H1 (cell line): ENCODE data around the gene HSD3B1. TPM values are rescaled to one million over a fixed set of nuclear protein-coding genes. Genes with fewer than 3 reads are reported as not detected.

Source experiments
- CTCF ChIA-PET: fragments of 300-600 bp; sonication (Branson Sonifier 250); formaldehyde crosslinking; loops from one replicate; lab custom pipeline; 2021; ENCODE audit not compliant: partially characterized antibody; lab: Charles Lee
- POLR2A ChIA-PET: fragments of 300-600 bp; sonication (Branson Sonifier 250); formaldehyde crosslinking; loops from one replicate; lab custom pipeline; 2021; ENCODE audit warnings: inconsistent platforms; ENCODE audit not compliant: partially characterized antibody; lab: Charles Lee
- DNase-seq, 2 experiments: peaks; one replicate each; pipeline versions ENCODE4 v3.0.0 to v3.0.0-alpha.2; 2010 to 2022; ENCODE audit warnings: low spot score in 2 of 2, low read depth in 1 of 2, mixed read lengths in 1 of 2
- FAIRE-seq: peaks from 2 replicates; lab custom pipeline; 2011; peaks lifted over from hg19 to GRCh38; lab: Jason Lieb, UNC
- H2AFZ ChIP-seq: 2 replicates; pipeline ENCODE4 v1.8.1; 2012; ENCODE audit warnings: low read length, inconsistent platforms
- H2AK5ac ChIP-seq: 2 replicates; pipeline ENCODE4 v1.6.1; 2013; ENCODE audit warnings: low read depth, low read length
- H2BK120ac ChIP-seq: replicated peaks from 2 replicates; pipeline ENCODE3; 2013; ENCODE audit warnings: low read depth, low read length, inconsistent platforms
- H2BK12ac ChIP-seq: 2 replicates; pipeline ENCODE4 v1.6.1; 2013; ENCODE audit warnings: low read depth, low read length
- H2BK15ac ChIP-seq: 2 replicates; pipeline ENCODE4 v1.6.1; 2013; ENCODE audit warnings: low read length
- H2BK20ac ChIP-seq: 2 replicates; pipeline ENCODE4 v1.6.1; 2013; ENCODE audit warnings: low read length
- H2BK5ac ChIP-seq: 2 replicates; pipeline ENCODE4 v1.6.1; 2013; ENCODE audit warnings: low read depth, low read length
- H3K14ac ChIP-seq: 2 replicates; pipeline ENCODE4 v1.6.1; 2013; ENCODE audit warnings: inconsistent platforms; ENCODE audit not compliant: insufficient read length
- H3K18ac ChIP-seq: 2 replicates; pipeline ENCODE4 v1.6.1; 2013; ENCODE audit warnings: low read length; ENCODE audit errors: extremely low read depth
- H3K23ac ChIP-seq: 2 replicates; pipeline ENCODE4 v1.6.1; 2013; ENCODE audit warnings: inconsistent platforms; ENCODE audit not compliant: insufficient read length
- H3K23me2 ChIP-seq: 2 replicates; pipeline ENCODE4 v1.6.1; 2013; ENCODE audit warnings: low read depth, low read length
- H3K27ac ChIP-seq: 2 replicates; pipeline ENCODE4 v1.6.1; 2011; ENCODE audit warnings: low read depth, low read length, inconsistent platforms
- H3K27me3 ChIP-seq, 4 experiments: replicated peaks in 1 of 4; 1 replicate in 1 of 4; 2 replicates in 3 of 4; pipeline versions ENCODE4 v1.6.1 to v1.8.1; 2011 to 2013; ENCODE audit warnings: low read length in 3 of 4, mild to moderate bottlenecking in 3 of 4, inconsistent platforms in 2 of 4, mixed read lengths in 2 of 4, moderate library complexity in 1 of 4; ENCODE audit not compliant: control insufficient read depth in 3 of 4, insufficient read depth in 3 of 4; ENCODE audit errors: extremely low read depth in 1 of 4
- H3K36me3 ChIP-seq, 4 experiments: 2 replicates each; pipeline versions ENCODE4 v1.6.1 to v1.8.1; 2011 to 2013; ENCODE audit warnings: mild to moderate bottlenecking in 4 of 4, low read length in 3 of 4, moderate library complexity in 2 of 4, control low read depth in 1 of 4, inconsistent platforms in 1 of 4; ENCODE audit not compliant: insufficient read depth in 4 of 4, control insufficient read depth in 2 of 4
- H3K4ac ChIP-seq: replicated peaks from 2 replicates; pipeline ENCODE3; 2013; ENCODE audit warnings: low read length, low read depth, mixed read lengths, inconsistent platforms; ENCODE audit not compliant: insufficient read length
- H3K4me1 ChIP-seq, 4 experiments: replicated peaks in 1 of 4; 1 replicate in 1 of 4; 2 replicates in 3 of 4; pipeline versions ENCODE4 v1.6.1 to v1.8.1; 2011 to 2013; ENCODE audit warnings: low read length in 3 of 4, inconsistent platforms in 2 of 4, mixed read lengths in 1 of 4; ENCODE audit not compliant: insufficient read depth in 4 of 4, control insufficient read depth in 3 of 4
- H3K4me2 ChIP-seq, 2 experiments: 2 replicates each; pipeline versions ENCODE4 v1.6.1 to v1.8.1; 2011 to 2013; ENCODE audit warnings: low read depth in 2 of 2, low read length in 2 of 2, control low read depth in 1 of 2, inconsistent platforms in 1 of 2, mild to moderate bottlenecking in 1 of 2; ENCODE audit not compliant: insufficient read depth in 1 of 2
- H3K4me3 ChIP-seq, 4 experiments: fragments of 200-600, 300-600 bp in 1 of 4; sonication (generic), shearing (Covaris generic), sonication (Bioruptor Twin) in 1 of 4; 2 replicates each; pipeline versions ENCODE4 v1.5.1 to v1.8.1; 2011 to 2016; ENCODE audit warnings: low read length in 4 of 4, low read depth in 3 of 4, control low read depth in 2 of 4, inconsistent platforms in 2 of 4, mild to moderate bottlenecking in 2 of 4, mixed read lengths in 1 of 4, moderate library complexity in 1 of 4; ENCODE audit not compliant: insufficient read depth in 2 of 4; ENCODE audit errors: extremely low read depth in 1 of 4
- H3K56ac ChIP-seq: replicated peaks from 2 replicates; pipeline ENCODE3; 2013; ENCODE audit warnings: low read depth, mild to moderate bottlenecking, mixed read lengths, low read length, inconsistent platforms; ENCODE audit not compliant: insufficient read length
- H3K79me1 ChIP-seq: 2 replicates; pipeline ENCODE4 v1.6.1; 2013; ENCODE audit warnings: low read depth, low read length, control low read depth
- H3K79me2 ChIP-seq, 2 experiments: 2 replicates each; pipeline versions ENCODE4 v1.6.1 to v1.8.1; 2012 to 2013; ENCODE audit warnings: low read length in 2 of 2, mild to moderate bottlenecking in 2 of 2, inconsistent platforms in 1 of 2; ENCODE audit not compliant: insufficient read depth in 2 of 2, control insufficient read depth in 1 of 2
- H3K9ac ChIP-seq, 4 experiments: replicated peaks in 1 of 4; 1 replicate in 1 of 4; 2 replicates in 3 of 4; pipeline versions ENCODE4 v1.6.1 to v1.8.1; 2011 to 2013; ENCODE audit warnings: low read depth in 3 of 4, low read length in 3 of 4, control low read depth in 2 of 4, mild to moderate bottlenecking in 2 of 4, moderate library complexity in 2 of 4, inconsistent platforms in 1 of 4; ENCODE audit errors: extremely low read depth in 1 of 4
- H3K9me3 ChIP-seq, 2 experiments: 2 replicates each; pipeline versions ENCODE4 v1.6.1 to v1.8.1; 2012 to 2013; ENCODE audit warnings: mild to moderate bottlenecking in 2 of 2, moderate library complexity in 2 of 2, control low read depth in 1 of 2, inconsistent platforms in 1 of 2, low read depth in 1 of 2, low read length in 1 of 2, mixed read lengths in 1 of 2; ENCODE audit not compliant: insufficient read depth in 2 of 2
- H4K20me1 ChIP-seq, 2 experiments: replicated peaks in 1 of 2; 2 replicates each; pipeline versions ENCODE3 to v1.8.1; 2011 to 2013; ENCODE audit warnings: inconsistent platforms in 2 of 2, low read length in 2 of 2, mild to moderate bottlenecking in 1 of 2; ENCODE audit not compliant: insufficient read depth in 2 of 2, control insufficient read depth in 1 of 2
- H4K5ac ChIP-seq: 2 replicates; pipeline ENCODE4 v1.6.1; 2013; ENCODE audit warnings: low read length, low read depth, mixed read lengths, inconsistent platforms; ENCODE audit not compliant: insufficient read length
- H4K8ac ChIP-seq: 2 replicates; pipeline ENCODE4 v1.8.0; 2013; ENCODE audit warnings: mild to moderate bottlenecking, moderate library complexity, low read length, inconsistent platforms; ENCODE audit not compliant: insufficient read depth; ENCODE audit errors: extremely low read depth
- H4K91ac ChIP-seq: replicated peaks from 2 replicates; pipeline ENCODE3; 2013; ENCODE audit warnings: low read length, mixed read lengths, inconsistent platforms; ENCODE audit not compliant: insufficient read length
- BACH1 ChIP-seq: IDR thresholded peaks from 2 replicates; pipeline ENCODE4 v1.6.1; 2012; ENCODE audit warnings: low read length, improper control_type of control experiment
- BRCA1 ChIP-seq: IDR thresholded peaks from 2 replicates; pipeline ENCODE4 v1.6.1; 2012; ENCODE audit warnings: low read depth, low read length, improper control_type of control experiment
- CBX5 ChIP-seq: fragments of 300-800, 300-1000 bp; sonication (generic); IDR thresholded peaks from 2 replicates; pipeline ENCODE4 v1.7.1; 2016; ENCODE audit warnings: antibody characterized with exemption, low read length, low read depth
- CREB1 ChIP-seq: IDR thresholded peaks from 2 replicates; pipeline ENCODE4 v1.6.1; 2012; ENCODE audit warnings: inconsistent platforms
- E2F6 ChIP-seq: IDR thresholded peaks from 2 replicates; pipeline ENCODE4 v1.6.1; 2012; ENCODE audit warnings: inconsistent platforms
- KDM1A ChIP-seq: fragments of 200-600, 300-600 bp; sonication (generic); IDR thresholded peaks from 2 replicates; pipeline ENCODE4 v1.7.1; 2016; ENCODE audit warnings: mild to moderate bottlenecking, low read length, borderline replicate concordance
- KDM4A ChIP-seq: IDR thresholded peaks from one replicate; pipeline ENCODE4 v1.7.1; 2012; ENCODE audit warnings: low read depth, mild to moderate bottlenecking, moderate library complexity, low read length, inconsistent platforms; ENCODE audit not compliant: severe bottlenecking
- KDM5A ChIP-seq: fragments of 200-600 bp; IDR thresholded peaks from 2 replicates; pipeline ENCODE4 v1.7.1; 2012; ENCODE audit warnings: mild to moderate bottlenecking, low read length, inconsistent platforms, mixed read lengths
- MAFK ChIP-seq: IDR thresholded peaks from 2 replicates; pipeline ENCODE4 v1.6.1; 2012; ENCODE audit warnings: low read depth, mild to moderate bottlenecking, improper control_type of control experiment, low read length
- NRF1 ChIP-seq: IDR thresholded peaks from 2 replicates; pipeline ENCODE4 v1.6.1; 2011; ENCODE audit warnings: mild to moderate bottlenecking, low read depth, low read length, improper control_type of control experiment
- POLR2AphosphoS5 ChIP-seq: IDR thresholded peaks from 2 replicates; pipeline ENCODE4 v1.6.1; 2011; ENCODE audit warnings: low read depth, low read length
- TAF7 ChIP-seq: optimal IDR thresholded peaks from 2 replicates; pipeline ENCODE3; 2011; ENCODE audit warnings: low read depth, mild to moderate bottlenecking, inconsistent platforms, low read length, moderate library complexity, borderline replicate concordance
- USF2 ChIP-seq: IDR thresholded peaks from 2 replicates; pipeline ENCODE4 v1.6.1; 2011; ENCODE audit warnings: low read length, improper control_type of control experiment
- ZNF274 ChIP-seq: IDR thresholded peaks from 2 replicates; pipeline ENCODE4 v1.7.0; 2012; ENCODE audit warnings: low read length, borderline replicate concordance; ENCODE audit errors: extremely low read depth
- WGBS, 2 experiments: shearing (Covaris generic) in 1 of 2; methylation state at CpG; one replicate each; pipeline versions ENCODE4 v1.1.6 to v1.1.7; 2013 to 2015; ENCODE audit warnings: low lambda C conversion rate in 2 of 2, mixed read lengths in 2 of 2, inconsistent platforms in 1 of 2, low coverage in 1 of 2, missing lambda C conversion rate in 1 of 2; ENCODE audit not compliant: insufficient replicate concordance in 2 of 2, insufficient coverage in 1 of 2, insufficient read length in 1 of 2; ENCODE audit errors: extremely low coverage in 1 of 2, missing lambda C conversion rate in 1 of 2; 5-methylcytosine and 5-hydroxymethylcytosine counted together
- polyA plus RNA-seq, 7 experiments: library from polyadenylated mRNA; depleted of rRNA in 3 of 7; stranded (reverse) in 5 of 7; unstranded in 2 of 7; fragments of >200 nt in 5 of 7; fragments of 200-250 nt in 2 of 7; gene quantifications; 1 replicate in 5 of 7; 2 replicates in 1 of 7; 4 replicates in 1 of 7; pipeline versions ENCODE4 v1.2.1 to v1.2.3, GENCODE V29; 2011 to 2013; ENCODE audit warnings: missing spikeins in 2 of 7, mixed read lengths in 2 of 7
- total RNA-seq: library from RNA; stranded (reverse); fragmentation: NEBNext Ultra II Directional; extraction: Animal tissue kit (Norgen Biotek cat#: 25700); gene quantifications from 2 replicates; pipeline ENCODE4 v1.2.1, GENCODE V29; 2021

Gene HSD3B1
- total and polyA plus RNA-seq, 2 of the 8 experiments (the other 6 are each of a cell fraction or from before 2014, with no cell fraction given): not detected

GRCh38 chr1:119515221-119515620 lies 8.2 kb downstream of the HSD3B1 start:
- H3K9me3 ChIP-seq: no peaks in the 10 kb centered on the region
- H2AK5ac ChIP-seq: no peak overlapping the region
- DNase-seq: no peak
- H3K23me2 ChIP-seq: no peaks in the 10 kb centered on the region
- no peaks in the 10 kb centered on the region for H3K27me3 ChIP-seq
- H3K4ac ChIP-seq: no peak overlapping the region
- ChIA-PET POLR2A (no interaction called here), CTCF (interaction anchor here (1.1 to 1.5 kb wide), 3 partner anchors 29 to 228 kb away, joined by 3 to 4 read pairs (median 3); no protein-coding TSS in a partner anchor)
- H3K36me3 ChIP-seq: no peaks in the 10 kb centered on the region
- no peaks in the 10 kb centered on the region for H3K79me1 ChIP-seq
- no peaks in the 10 kb centered on the region for H3K79me2 ChIP-seq
- H4K5ac ChIP-seq: no peak overlapping the region
- no peak overlapping the region for H3K18ac ChIP-seq
- H3K4me2 ChIP-seq: no peak overlapping the region
- H2BK15ac ChIP-seq: no peak overlapping the region
- H3K9ac ChIP-seq: no peak overlapping the region
- H4K20me1 ChIP-seq: no peaks in the 10 kb centered on the region
- no peak overlapping the region for H3K56ac ChIP-seq
- H3K4me3 ChIP-seq: no peak overlapping the region
- 94% methylated on average over 5 of the region's 5 CpGs; no CpG with 5 or more reads in 1 of the 2 experiments for WGBS, 2 experiments
- H2BK20ac ChIP-seq: no peak overlapping the region
- no peak overlapping the region for H2BK12ac ChIP-seq
- no peak overlapping the region for H2BK5ac ChIP-seq
- no peak for FAIRE-seq
- H3K14ac ChIP-seq: no peak overlapping the region
- H3K4me1 ChIP-seq: no peaks in the 10 kb centered on the region
- H4K91ac ChIP-seq: no peak overlapping the region
- no peak overlapping the region for H3K27ac ChIP-seq
- H4K8ac ChIP-seq: no peak overlapping the region
- no peak overlapping the region for H2BK120ac ChIP-seq
- no peak overlapping the region for H3K23ac ChIP-seq
- H2AFZ ChIP-seq: no peak overlapping the region
- TF ChIP-seq POLR2AphosphoS5 (no peak), KDM5A (no peak), ZNF274 (no peak), USF2 (no peak), KDM4A (no peak), CBX5 (no peak), NRF1 (no peak), KDM1A (no peak), CREB1 (no peak), E2F6 (no peak), MAFK (no peak), TAF7 (no peak), BRCA1 (no peak), BACH1 (no peak)
